Colonic mucosa (tissue), 4 donors: Measurements from ENCODE around the gene NEAT1. TPM values are rescaled to one million over a fixed set of nuclear protein-coding genes. Genes with fewer than 3 reads are reported as not detected.

Source experiments
- DNase-seq: peaks from one replicate; pipeline ENCODE4 v3.0.0-alpha.2; 2020
- H3K27ac ChIP-seq: fragments of 200-600 bp; one replicate; pipeline ENCODE4 v1.8.0; 2021
- H3K27me3 ChIP-seq: fragments of 200-600 bp; one replicate; pipeline ENCODE4 v1.8.0; 2021
- H3K36me3 ChIP-seq: fragments of 200-600 bp; one replicate; pipeline ENCODE4 v1.8.0; 2021
- H3K4me1 ChIP-seq: fragments of 200-600 bp; one replicate; pipeline ENCODE4 v1.8.0; 2021; ENCODE audit warnings: mild to moderate bottlenecking
- H3K4me3 ChIP-seq: fragments of 200-600 bp; one replicate; pipeline ENCODE4 v1.8.0; 2021
- H3K9ac ChIP-seq, 2 donors: one replicate each; pipeline ENCODE4 v1.7.0; 2013; ENCODE audit warnings: control low read depth in 2 of 2, low read depth in 2 of 2, low read length in 2 of 2
- H3K9me3 ChIP-seq: fragments of 200-600 bp; one replicate; pipeline ENCODE4 v1.8.0; 2021
- CTCF ChIP-seq: fragments of 200-600 bp; IDR thresholded peaks from one replicate; pipeline ENCODE4 v1.8.0; 2022; ENCODE audit warnings: antibody characterized with exemption, mild to moderate bottlenecking
- intact Hi-C: fragments of 100-400 bp; cut with DNase I; formaldehyde crosslinking; loops from one replicate; pipeline ENCODE4 v1.14.1; 2022
- total RNA-seq, 2 donors: library from RNA; stranded (reverse); fragmentation: NEBNext Ultra II Directional in 1 of 2; extraction: Animal tissue kit (Norgen Biotek cat#: 25700) in 1 of 2; gene quantifications; one replicate each; pipeline ENCODE4 v1.2.1, GENCODE V29; 2021
- donor health status: healthy.
- donor health status: DM: no; HTN: no; CAD: no.
- donor health status: DM: no; HTN: no; CAD: no.

Gene NEAT1
- total RNA-seq, 2 donors from 2014 or later = 269 to 502 TPM

- DNase-seq = no peak
- Histone ChIP-seq H3K27ac (no peak overlapping the region), H3K36me3 (peaks cover 4% of the 10 kb centered on the region), H3K27me3 (no peaks in the 10 kb centered on the region), H3K4me3 (no peak overlapping the region), H3K9ac (peak overlapping the region; percentile 9 to 29), H3K4me1 (peaks cover 3% of the 10 kb centered on the region), H3K9me3 (no peaks in the 10 kb centered on the region)
- intact Hi-C loops = no loop called here
- no peak for TF ChIP-seq CTCF
Measured at GRCh38 chr11:65444314-65445051, 21.9 kb downstream of the NEAT1 start.

GRCh38 chr11:65445101-65445603 lies 22.6 kb downstream of the NEAT1 start:
- Histone ChIP-seq H3K4me3 (no peak overlapping the region), H3K4me1 (peaks cover 3% of the 10 kb centered on the region), H3K9ac (no peak overlapping the region), H3K9me3 (no peaks in the 10 kb centered on the region), H3K27me3 (no peaks in the 10 kb centered on the region), H3K27ac (no peak overlapping the region), H3K36me3 (peaks cover 4% of the 10 kb centered on the region)
- no peak for TF ChIP-seq CTCF
- DNase-seq = no peak
- intact Hi-C loops = no loop called here

GRCh38 chr11:65445604-65446445 lies 23.2 kb downstream of the NEAT1 start:
- Histone ChIP-seq H3K4me3 (no peak overlapping the region), H3K27me3 (no peaks in the 10 kb centered on the region), H3K36me3 (peaks cover 4% of the 10 kb centered on the region), H3K9ac (peak overlapping the region in 1 of 2 donors; percentile 7), H3K4me1 (peaks cover 3% of the 10 kb centered on the region), H3K27ac (no peak overlapping the region), H3K9me3 (no peaks in the 10 kb centered on the region)
- intact Hi-C loops = no loop called here
- DNase-seq = no peak
- no peak for TF ChIP-seq CTCF

- no peak for TF ChIP-seq CTCF
- intact Hi-C loops = no loop called here
- peak overlapping the region in 1 of 2 donors; percentile 4 for H3K9ac ChIP-seq
- no peaks in the 10 kb centered on the region for H3K27me3 ChIP-seq
- peaks cover 4% of the 10 kb centered on the region for H3K36me3 ChIP-seq
- H3K4me3 ChIP-seq = no peak overlapping the region
- DNase-seq = no peak
- H3K27ac ChIP-seq = peak overlapping the region; percentile 23
- no peaks in the 10 kb centered on the region for H3K9me3 ChIP-seq
- H3K4me1 ChIP-seq = no peaks in the 10 kb centered on the region
Measured at GRCh38 chr11:65446446-65447277, 24.1 kb downstream of the NEAT1 start.

GRCh38 chr11:65448074-65448417 lies 25.4 kb downstream of the NEAT1 start:
- TF ChIP-seq CTCF = no peak
- intact Hi-C loops = no loop called here
- H3K4me3 ChIP-seq = no peak overlapping the region
- H3K9ac ChIP-seq = peak overlapping the region in 1 of 2 donors; percentile 32
- H3K27me3 ChIP-seq = no peaks in the 10 kb centered on the region
- no peaks in the 10 kb centered on the region for H3K9me3 ChIP-seq
- H3K36me3 ChIP-seq = peaks cover 4% of the 10 kb centered on the region
- H3K27ac ChIP-seq = no peak overlapping the region
- DNase-seq = no peak
- H3K4me1 ChIP-seq = no peaks in the 10 kb centered on the region
